Brain microvascular endothelial cell (primary cell): ENCODE results near the gene ITGA8.

Experiments used
- DNase-seq: peaks from one replicate; pipeline ENCODE4 v3.0.0-alpha.2; 2020
- H3K27ac ChIP-seq: fragments of 250-450 bp; sonication (Bioruptor Pico); 2 replicates; pipeline ENCODE4 v1.5.1; 2020; ENCODE audit warnings: mild to moderate bottlenecking, moderate library complexity
- H3K27me3 ChIP-seq: fragments of 250-450 bp; sonication (Bioruptor Pico); replicated peaks from 2 replicates; pipeline ENCODE4 v1.5.1; 2020; ENCODE audit warnings: mild to moderate bottlenecking
- H3K36me3 ChIP-seq: fragments of 250-450 bp; sonication (Bioruptor Pico); replicated peaks from 2 replicates; pipeline ENCODE4 v1.5.1; 2020; ENCODE audit warnings: mild to moderate bottlenecking
- H3K4me3 ChIP-seq: 2 replicates; pipeline ENCODE4 v1.5.1; 2011; ENCODE audit warnings: low read depth, mild to moderate bottlenecking, control low read depth, low read length, moderate library complexity
- CTCF ChIP-seq: IDR thresholded peaks from 2 replicates; pipeline ENCODE4 v1.5.1; 2011; ENCODE audit warnings: low read depth, mild to moderate bottlenecking, moderate library complexity, low read length, control low read depth, inconsistent platforms; ENCODE audit errors: missing control alignments
- in situ Hi-C: cut with HindIII; loops from 2 replicates; pipeline ENCODE4 v1.10.0; 2017; ENCODE audit warnings: low sequenced_read_pairs, low pct_ligation_motif_present

ITGA8 gene

GRCh38 chr10:15505329-15505728 lies 214.4 kb downstream of the ITGA8 start:
- Histone ChIP-seq H3K27ac (no peak overlapping the region), H3K36me3 (no peaks in the 10 kb centered on the region), H3K4me3 (no peak overlapping the region), H3K27me3 (no peaks in the 10 kb centered on the region)
- DNase-seq: no peak
- no peak for TF ChIP-seq CTCF
- in situ Hi-C loops: no loop called here

- Histone ChIP-seq H3K4me3 (peak overlapping the region; percentile 10), H3K36me3 (no peaks in the 10 kb centered on the region), H3K27me3 (no peaks in the 10 kb centered on the region), H3K27ac (peak overlapping the region; percentile 79)
- peak; percentile 82 for DNase-seq
- in situ Hi-C loops: no loop called here
- TF ChIP-seq CTCF: no peak
These were observed 215.5 kb downstream of the ITGA8 start for GRCh38 chr10:15504101-15504840.

GRCh38 chr10:15494850-15495506 lies 224.7 kb downstream of the ITGA8 start:
- no peak for TF ChIP-seq CTCF
- no peaks in the 10 kb centered on the region for H3K27me3 ChIP-seq
- in situ Hi-C loops: no loop called here
- H3K27ac ChIP-seq: no peak overlapping the region
- DNase-seq: no peak
- H3K4me3 ChIP-seq: no peak overlapping the region
- no peaks in the 10 kb centered on the region for H3K36me3 ChIP-seq

DNA sequence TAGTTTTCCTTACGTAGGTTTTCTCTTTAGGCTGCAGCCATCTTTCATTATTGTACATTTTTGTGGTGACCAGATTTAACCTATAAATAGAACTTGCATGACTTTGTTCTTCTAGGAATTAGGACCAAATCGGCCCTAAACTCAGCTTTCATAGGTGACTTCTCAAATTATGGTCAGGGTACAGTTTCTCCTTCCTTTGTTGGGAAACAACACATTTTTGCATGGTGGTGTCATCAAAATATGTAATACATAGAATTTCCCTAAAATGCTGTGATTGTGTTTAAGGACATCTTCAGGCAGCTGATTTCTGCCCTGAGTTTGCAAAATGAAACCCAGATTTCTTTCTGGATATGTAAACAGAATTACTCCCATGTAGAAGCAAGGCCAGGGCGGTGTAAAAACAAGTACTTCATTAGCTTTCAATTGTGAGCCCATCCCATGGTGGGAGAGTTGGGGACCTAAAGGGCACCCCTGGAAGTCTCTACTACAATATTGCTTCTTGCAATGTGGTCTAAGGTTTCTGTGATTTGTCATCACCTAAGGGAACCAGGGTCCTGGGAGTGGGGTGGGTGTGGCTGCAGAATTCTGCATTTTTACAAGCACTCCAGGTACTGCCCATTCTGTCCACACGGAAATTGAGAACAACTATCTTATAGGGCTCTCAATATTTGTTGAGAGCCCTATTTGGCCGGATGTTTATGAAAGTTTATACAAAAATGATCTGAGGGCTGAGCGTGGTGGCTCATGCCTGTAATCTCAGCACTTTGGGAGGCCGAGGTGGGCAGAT lies 227.7 kb downstream of the ITGA8 start:
- no peak for TF ChIP-seq CTCF
- Histone ChIP-seq H3K4me3 (no peak overlapping the region), H3K27me3 (no peaks in the 10 kb centered on the region), H3K36me3 (no peaks in the 10 kb centered on the region), H3K27ac (no peak overlapping the region)
- in situ Hi-C loops: no loop called here
- no peak for DNase-seq

DNA sequence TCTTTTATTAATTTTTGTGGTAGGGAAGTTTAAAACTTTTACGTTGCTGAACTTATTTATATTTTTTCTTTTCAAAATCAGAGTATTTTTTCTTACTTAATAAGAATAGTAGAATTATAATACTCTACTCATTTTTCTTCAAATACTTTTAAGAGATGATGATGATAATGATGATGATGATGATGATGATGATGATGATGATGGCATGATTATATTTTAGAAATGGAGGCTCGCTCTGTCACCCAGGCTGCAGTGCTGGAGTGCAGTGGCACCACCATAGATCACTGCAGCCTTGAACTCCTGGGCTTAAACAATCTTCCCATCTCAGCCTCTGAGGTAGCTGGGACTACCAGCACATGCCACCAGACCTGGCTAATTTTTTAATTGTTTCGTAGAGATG lies 230.3 kb downstream of the ITGA8 start:
- Histone ChIP-seq H3K36me3 (no peaks in the 10 kb centered on the region), H3K4me3 (no peak overlapping the region), H3K27me3 (no peaks in the 10 kb centered on the region), H3K27ac (no peak overlapping the region)
- no peak for TF ChIP-seq CTCF
- in situ Hi-C loops: no loop called here
- no peak for DNase-seq
